Measurements from ENCODE around the gene SNX33.

GRCh38 chr15:75675579-75676404 lies 28.1 kb downstream of the SNX33 start:
- TF ChIP-seq CTCF (IDR thresholded peaks at IDR 0.05) (no peak), EP300 (IDR thresholded peaks at IDR 0.05) (no peak), POLR2A (IDR thresholded peaks at IDR 0.05) (no peak), POLR2AphosphoS5 (IDR thresholded peaks at IDR 0.05) (no peak)
